GM18870 (cell line): ENCODE results near the gene ANO4.
"Not testable (repeated sequence)": the region's sequence is repeated elsewhere in the genome, so short reads cannot be mapped to it uniquely, and the experiment has no call there.

ENCODE experiments used
- ATAC-seq: cut with Tn5 transposase; IDR thresholded peaks from one replicate; pipeline ENCODE4 v1.9.1; 2021; ENCODE audit warnings: moderate library complexity; ENCODE audit not compliant: unreplicated experiment

ANO4 gene

DNA sequence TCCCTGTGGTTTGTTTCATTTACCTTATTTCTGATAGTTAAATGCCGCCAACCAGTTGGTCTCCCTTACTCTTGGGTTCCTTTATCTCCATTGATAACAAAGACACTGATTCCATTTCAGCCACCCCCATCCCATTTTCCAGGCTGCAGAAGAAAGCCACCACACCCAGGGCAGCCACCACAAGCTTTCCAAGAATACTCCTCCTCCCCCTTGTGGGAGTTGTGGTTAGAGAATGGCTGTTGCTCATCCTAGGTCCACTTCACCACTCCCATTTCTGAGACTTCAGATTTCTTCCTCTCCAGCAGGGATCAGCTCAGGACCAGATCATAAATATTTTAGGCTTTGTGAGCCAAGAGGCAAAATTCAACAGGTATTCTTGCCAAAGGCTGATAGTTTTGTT, 73.9 kb downstream of the ANO4 start:
- no peak for ATAC-seq

DNA sequence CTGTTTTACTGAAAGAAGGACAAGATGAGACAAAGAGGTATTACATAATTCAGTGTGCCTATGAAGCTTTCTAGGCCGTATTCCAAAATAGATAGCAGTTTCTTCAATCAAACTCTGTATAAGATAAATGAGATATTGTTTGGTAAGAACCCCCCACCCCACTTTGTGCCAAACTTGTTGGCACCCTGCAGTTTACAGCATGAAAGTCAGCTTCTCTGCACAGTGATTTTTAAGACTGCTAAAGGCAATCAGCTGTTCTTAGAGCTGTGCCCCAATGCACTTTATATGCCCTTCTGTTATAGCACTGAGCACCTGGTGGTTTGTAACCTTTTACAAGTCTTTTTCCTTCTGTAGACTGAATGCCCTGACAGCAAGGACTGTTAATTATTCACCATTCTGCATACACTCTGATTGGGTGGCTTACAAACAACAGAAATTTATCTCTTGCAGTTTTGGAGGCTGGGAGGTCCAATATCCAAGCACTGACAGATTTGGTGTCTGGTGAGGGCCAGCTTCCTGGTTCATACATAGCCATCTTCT, 76.7 kb downstream of the ANO4 start:
- no peak for ATAC-seq

DNA sequence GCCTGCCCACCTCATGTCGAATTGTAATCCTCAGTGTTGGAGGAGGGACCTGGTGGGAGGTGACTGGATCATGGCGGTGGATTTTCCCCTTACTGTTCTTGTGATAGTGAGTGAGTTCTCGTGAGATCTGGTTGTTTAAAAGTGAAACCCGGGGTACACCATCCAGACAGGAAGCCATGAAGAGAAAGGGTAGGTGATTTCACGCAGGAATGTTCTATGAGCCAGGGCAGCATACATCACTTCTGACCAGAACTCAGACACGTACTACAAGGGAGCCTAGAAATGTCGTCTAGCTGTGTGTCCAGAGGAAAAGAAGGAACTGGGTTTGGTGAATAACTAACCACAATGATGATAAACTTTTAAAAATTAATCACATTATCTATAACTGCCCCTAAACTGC, 80.6 kb downstream of the ANO4 start:
- ATAC-seq = no peak

DNA sequence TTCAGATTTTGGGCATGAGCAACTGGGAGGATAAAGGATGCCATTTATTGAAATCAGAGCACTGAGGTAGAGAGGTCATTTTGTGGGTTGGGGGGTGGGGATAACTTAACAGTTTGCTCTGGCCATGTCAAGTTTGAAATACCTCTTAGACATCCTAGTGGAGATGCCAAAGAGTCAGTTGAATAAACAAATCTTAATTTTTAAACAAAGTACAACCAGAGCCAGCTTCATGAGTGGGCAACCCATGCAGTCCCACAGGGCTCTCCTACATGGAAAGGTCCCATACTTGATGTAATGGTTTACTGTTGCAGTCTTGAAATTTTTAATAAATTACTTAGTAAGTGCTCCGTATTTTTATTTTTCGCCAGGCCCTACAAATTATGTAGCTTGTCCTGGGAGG, 81.2 kb downstream of the ANO4 start:
- no peak for ATAC-seq

DNA sequence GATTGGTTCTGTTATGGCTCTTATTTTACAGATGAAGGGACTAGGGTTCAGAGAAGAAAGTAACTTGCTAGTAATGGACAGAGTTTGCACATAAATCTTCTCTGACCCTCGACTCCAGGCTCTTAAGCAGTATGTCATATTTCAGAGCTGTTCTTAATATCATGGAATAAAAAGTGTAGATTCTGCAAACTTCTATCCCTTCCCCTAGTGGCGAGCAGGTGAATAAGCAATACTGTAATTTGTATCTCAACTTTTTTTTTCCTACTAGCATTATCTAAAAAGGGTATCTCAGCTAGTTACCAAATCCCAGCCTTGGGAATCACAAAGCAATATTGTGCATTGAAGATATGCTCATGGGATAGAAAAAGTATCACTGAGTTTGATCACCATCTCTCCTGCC, 83.2 kb downstream of the ANO4 start:
- no peak for ATAC-seq

DNA sequence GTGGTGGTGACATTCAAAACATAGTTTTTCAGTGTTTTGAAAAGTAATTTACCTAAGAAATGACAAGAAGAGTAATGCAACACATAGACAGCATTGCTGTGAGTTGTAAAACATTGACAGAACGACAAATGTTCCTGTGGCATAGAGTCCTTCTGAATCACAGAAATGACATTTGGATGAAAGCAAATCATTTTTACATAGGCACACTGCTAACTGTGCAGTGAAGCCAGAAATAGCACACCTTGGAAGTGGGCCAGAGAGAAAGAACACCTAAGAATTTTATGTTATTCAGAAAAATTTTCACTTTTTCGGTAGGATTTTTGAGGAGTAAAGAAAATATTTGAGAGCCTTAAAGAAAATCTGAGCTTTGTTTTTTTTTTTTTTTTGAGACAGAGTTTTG, 100.6 kb downstream of the ANO4 start:
- no peak for ATAC-seq

DNA sequence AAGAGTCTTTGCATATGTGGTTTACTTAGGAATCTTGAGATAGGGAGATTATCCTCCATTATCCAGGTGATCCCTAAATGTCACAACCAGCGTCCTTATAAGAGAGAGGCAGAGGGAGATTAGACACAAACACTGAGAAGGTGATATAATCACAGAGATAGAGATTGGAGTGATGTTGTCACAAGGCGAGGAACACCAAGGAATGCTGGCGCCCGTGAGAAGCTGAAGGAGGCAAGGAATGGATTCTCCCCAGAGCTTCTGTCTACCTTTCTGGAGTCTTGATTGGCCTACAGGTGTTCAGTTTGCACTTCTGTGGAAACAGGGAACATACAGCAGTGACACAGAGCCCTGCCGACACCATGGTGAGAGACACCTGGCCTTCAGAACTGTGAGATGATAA, 101.6 kb downstream of the ANO4 start:
- no peak for ATAC-seq

DNA sequence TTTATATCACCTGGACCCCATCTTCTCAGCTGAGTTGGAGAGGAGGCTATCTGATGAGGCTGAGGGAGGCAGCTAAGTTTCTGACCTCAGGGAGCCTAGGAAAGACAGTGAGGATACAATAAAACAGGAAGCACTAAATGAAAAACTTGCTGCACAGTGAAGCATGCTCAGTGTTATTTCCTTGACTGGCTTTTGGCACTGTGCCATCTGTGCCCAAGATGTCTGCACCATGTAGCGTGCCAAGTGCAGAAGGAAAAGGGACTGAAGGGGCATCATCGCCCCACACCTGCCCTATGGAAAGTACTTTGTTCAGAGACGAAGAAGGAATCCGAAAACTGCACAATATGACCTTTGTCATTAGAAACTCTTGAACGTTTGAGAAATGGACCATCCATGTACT, 102.7 kb downstream of the ANO4 start:
- no peak for ATAC-seq

DNA sequence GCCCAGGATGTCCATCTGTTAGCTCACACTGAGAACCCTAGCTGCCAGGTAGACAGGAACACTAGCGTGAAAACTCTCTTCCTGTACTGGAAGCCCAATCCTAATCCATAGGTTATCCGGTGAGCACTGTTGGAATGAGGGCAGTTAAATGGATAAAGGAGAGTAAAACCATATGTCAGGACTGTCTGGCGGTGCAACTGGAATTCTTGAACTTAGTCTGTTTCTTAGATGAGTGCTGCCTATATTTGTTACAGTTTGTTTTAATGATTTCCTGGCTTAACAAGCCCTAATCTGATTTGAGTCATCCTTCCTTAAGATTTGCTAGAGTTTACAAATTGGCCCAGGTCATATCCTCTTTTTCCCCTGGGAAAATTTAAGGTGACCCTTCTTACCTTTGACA, 104.7 kb downstream of the ANO4 start:
- no peak for ATAC-seq

DNA sequence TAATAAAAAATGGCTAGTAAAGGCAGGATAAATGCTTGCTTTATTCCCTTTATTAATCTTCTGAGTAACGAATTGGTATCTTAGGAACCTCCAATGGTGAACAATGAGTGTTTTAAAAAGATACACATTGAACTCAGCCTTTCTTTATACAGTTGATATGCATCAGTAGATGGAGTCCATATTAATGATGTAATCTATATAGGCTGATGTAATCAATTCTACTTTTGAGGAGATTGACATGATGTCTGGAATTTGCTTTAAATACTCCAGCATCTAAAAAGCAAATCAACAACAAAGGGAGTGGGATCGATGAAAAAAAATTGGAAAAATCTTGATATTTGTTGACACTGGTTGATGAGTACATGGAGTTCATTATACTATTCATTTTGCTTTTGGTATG, 106.2 kb downstream of the ANO4 start:
- no peak for ATAC-seq

DNA sequence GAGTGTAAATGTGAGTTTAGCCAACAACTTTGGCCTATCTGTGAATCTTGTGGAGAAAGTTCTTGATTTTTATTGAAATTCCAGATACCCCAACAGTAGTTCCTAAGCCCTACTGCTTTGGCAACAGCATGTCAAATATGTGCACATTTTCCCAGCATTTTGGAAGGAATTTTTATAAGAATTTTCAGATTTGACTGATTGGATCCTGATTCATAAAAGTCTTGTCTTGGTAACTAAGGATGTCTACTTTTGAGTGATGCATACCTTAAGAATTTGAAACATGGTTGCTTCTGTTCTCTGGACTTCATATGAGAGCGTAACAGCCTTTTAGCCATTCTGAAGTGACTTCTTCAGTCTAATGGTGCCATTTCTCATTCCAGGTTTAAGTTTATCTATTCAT, 106.7 kb downstream of the ANO4 start:
- ATAC-seq = no peak

DNA sequence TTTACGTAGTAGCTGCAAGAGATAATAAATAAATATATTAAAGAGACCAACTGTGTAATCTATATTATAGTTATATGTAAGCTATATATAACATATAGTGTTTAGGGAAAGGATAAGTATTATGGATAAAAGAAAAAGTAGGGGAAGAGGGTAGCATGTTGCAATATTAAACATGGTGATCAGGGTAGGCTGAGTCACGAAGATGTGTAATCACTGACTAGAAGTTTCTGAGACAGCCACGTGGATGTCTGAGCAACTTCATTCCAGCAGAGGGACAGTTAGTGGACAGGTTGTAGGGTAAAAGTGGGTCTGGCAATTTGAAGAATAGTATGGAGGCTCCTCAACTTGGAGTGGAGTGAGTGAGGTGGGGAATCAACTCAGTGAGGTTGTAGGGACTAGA, 109.7 kb downstream of the ANO4 start:
- ATAC-seq = no peak

DNA sequence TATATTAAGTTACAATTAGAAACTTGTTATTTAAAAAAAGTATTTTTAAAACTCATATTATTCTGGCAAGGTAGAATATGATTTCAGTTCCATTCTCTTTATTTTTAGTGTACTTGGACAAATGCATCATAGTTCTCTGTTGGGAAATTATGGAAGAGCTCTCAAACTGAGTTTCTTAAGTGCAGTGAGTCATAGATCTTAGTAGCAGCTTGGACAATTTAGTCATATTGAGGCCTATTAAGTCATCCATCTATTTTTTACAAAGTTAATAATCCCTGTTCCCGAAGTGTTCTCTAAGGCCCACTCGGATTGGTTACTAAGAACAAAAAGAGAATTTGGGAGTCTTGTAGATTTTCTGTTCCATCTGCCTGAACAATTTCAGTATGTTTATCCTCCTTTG, 113.9 kb downstream of the ANO4 start:
- no peak for ATAC-seq

DNA sequence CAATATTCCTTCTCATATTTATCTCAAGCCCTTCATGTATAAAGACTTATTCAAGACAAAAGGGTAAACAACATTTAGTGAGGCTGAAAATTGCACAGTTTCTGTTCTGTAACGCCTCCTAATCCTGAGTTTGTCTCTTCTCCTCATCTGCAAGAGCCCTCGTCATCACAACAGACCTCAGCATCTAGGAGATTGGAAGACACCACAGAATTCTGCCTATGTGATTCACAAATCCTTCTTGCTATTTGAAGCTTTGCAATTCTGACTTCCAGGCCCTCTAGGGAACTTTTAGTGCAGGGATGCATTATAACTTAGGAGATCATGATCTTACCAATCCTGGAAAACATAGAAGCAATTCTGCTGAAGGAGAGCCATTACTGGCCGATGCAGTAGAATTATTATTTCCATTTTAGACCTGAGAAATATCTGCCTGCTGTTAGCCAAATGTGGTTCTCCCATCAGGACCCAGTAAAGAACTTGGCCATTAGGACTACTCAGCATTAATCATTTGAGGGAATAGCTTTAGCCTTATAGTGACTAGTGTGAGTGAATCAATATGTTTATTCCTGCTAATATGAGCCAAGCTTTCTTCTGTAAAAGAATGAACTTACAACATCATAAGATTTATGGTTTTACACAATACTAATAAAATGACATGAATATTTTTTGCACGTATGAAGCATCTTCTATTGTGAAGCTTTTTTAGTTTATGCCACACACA, 119.5 kb downstream of the ANO4 start:
- no peak for ATAC-seq

DNA sequence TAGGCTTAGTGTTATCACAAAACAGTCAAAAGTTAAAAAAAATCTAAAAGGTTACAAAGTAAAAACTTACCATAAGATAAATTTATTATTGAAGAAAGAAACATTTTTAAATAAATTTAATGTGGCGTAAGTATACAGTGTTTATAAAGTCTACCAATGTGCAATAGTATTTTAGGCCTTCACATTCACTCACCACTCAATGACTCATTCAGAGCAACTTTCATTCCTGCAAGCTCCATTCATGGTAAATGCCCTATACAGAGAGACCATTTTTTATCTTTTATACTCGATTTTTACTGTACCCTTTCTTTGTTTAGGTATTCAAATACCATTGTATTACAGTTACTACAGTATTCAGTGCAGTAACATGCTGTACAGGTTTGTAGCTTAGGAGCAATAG, 124.5 kb downstream of the ANO4 start:
- no peak for ATAC-seq

DNA sequence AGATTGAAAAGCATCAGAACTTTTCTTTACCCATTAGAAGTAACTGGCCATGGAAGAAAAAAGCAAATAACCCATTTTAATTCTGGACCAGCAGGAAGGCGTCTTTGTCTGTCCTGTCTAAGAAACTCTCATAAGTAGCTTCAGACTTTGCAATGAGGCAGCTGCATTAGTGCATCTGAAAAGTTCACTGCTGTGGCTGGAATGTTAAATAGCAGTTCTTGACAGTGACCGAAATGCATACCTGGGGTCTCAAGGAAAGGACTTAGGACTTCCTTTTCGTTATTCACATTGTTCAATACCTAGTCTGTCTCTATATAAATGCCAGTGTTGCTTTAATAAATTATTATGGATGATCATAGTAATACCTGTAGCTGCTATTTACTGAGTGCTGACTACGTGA, 125.9 kb downstream of the ANO4 start:
- no peak for ATAC-seq

DNA sequence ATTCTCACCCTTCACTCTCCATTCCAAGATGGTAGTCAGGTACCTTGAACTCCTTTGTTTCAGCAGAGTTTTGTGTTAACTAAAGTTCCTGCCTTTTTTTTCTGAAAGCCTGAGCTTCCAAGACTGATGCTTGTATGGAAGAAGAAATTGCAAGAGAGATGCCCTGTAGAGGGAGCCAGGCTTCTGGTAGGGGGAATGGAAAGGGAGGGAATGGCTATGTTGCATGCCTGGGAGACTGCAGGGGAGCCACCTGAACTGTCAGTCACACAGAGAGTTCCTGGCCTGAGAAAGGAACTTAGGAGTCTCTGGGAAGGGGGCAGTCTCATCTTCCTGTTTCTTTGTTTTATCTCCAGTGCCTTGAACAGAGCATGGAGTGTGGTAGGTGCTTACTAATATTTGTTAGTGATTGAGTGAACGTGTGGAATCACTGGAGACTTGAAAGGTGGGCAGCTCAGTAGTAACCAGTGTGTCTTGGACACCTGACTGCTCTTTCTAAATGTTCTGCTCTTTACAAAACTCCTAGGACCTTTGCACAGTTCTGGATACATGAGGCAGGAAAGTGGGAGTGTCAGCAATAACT, 132.2 kb downstream of the ANO4 start:
- no peak for ATAC-seq

DNA sequence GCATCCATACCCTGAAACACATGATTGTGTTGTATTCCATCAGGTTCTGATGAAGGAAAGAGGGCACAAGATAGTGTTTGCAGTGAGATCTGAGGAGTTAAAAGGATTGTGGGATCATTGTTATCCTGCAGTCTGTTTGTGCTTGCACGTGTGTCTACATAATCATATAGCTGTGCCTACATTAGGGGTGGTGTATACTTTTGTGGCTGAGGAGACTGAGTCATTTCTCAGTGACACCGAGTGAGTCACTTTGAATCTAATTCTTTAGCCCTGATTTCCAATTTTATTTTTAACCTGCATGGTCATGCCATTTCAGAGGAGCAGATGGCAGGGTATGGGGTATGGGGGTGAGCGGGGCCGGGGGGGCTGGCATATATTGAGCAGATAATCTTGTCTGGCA, 133.2 kb downstream of the ANO4 start:
- no peak for ATAC-seq

DNA sequence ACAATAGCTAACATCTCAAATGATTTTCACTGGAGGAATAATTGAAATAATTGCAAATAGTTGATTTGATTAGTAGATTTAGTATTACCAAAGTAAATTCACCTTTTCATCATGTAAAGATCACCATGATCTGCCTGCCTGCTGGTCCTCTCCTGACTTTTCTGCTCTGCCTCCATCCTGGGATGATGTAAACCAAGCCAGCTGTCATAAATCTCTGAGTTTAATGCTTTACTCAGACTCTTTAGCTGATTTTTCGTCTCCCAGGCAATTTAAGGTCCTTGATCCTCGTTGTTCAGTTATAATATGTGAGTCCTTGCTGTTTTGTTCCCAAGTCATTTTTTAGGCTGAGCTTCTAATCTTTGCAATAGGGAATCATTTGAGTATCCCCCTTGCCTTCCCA, 138.0 kb downstream of the ANO4 start:
- no peak for ATAC-seq

DNA sequence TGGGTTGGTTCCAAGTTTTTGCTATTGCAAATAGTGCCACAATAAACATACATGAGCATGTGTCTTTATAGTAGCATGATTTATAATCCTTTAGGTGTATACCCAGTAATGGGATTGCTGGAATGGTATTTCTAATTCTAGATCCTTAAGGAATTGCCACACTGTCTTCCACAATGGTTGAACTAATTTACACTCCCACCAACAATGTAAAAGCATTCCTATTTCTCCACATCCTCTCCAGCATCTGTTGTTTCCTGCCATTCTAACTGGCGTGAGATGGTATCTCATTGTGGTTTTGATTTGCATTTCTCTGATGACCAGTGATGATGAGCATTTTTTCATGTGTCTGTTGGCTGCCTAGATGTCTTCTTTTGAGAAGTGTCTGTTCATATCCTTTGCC, 139.0 kb downstream of the ANO4 start:
- ATAC-seq = not testable (repeated sequence)

DNA sequence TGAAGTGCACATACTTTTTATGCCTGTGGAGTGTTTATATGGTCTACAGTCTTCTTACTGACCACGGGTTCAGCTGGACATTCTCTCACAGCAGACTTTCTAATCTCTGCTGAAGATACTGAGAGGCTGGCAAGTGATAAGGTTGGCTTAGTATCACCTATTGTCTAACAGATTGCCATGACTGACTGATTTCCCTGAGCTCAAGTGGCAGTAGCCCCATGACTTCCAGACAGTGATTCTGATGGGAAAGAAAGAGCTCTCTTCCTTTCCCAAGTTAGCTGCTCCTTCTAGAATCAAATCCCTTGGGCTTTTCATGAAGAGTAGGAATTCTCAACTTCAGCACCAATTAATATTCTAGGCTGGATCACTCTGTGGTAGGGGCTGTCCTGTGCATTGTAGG, 141.4 kb downstream of the ANO4 start:
- no peak for ATAC-seq

DNA sequence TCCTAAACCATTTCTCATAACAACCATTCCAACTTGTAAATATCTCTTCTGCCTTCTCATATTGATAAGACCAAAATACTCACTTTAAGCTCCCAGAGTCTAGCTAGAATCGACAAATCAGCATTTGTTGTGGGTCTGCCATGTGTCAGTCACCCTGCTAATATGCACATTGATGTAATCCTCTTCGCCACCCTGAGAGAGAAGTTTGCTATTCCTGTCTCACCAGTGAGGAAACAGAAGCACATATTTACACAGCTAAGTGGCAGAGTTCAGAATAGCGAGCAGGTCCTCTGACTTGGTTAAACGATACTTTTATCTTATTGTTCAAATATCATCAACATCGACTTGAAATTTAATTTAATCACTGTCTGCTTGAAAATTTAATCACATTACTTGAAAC, 142.1 kb downstream of the ANO4 start:
- no peak for ATAC-seq

DNA sequence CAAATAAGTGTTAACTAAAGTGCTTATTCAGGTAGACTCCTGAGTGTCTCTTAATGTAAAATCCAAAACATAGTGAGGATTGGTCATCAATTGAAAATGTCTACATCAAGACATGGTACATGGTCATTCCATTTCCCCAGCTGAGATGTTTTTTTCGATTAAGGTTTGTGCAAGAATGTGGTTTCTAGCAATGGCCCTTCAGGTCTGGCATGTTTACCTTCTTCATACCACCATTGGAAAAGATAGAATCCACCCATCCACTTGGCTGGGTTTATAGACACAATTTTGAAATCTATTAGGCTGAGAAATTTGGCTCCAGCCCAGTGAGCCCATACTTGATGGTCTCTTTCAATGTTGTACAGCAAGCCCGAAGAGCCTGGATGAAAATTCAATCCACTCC, 145.9 kb downstream of the ANO4 start:
- no peak for ATAC-seq
